Stimulated activated CD4-positive, alpha-beta T cell treated with anti-CD3 and anti-CD28 coated beads, Interleukin-4, amount 100 ng/mL, for 24 hours (primary cell): ENCODE measurements around the gene MTF2.
A peak's percentile ranks its signal among the peaks of the same experiment; 100 is the strongest.
"Not testable (repeated sequence)": the region's sequence is repeated elsewhere in the genome, so short reads cannot be mapped to it uniquely, and the experiment has no call there.

Source experiments
- DNase-seq: peaks from one replicate; pipeline ENCODE4 v3.0.0-alpha.2; 2020

MTF2 gene

GRCh38 chr1:93143769-93144168, 64.7 kb downstream of the MTF2 start:
- DNase-seq, result no peak

GRCh38 chr1:93148001-93148400, 68.9 kb downstream of the MTF2 start:
- DNase-seq, result no peak

GRCh38 chr1:93150729-93151128, 71.6 kb downstream of the MTF2 start:
- DNase-seq, result no peak

GRCh38 chr1:93151474-93151873, 72.4 kb downstream of the MTF2 start:
- no peak for DNase-seq

- DNase-seq, result no peak
These were observed 73.8 kb downstream of the MTF2 start for GRCh38 chr1:93152835-93153234.

GRCh38 chr1:93154898-93155297, 75.8 kb downstream of the MTF2 start:
- DNase-seq, result no peak

GRCh38 chr1:93155335-93155734, 76.3 kb downstream of the MTF2 start:
- DNase-seq, result no peak

- DNase-seq, result no peak
These were observed 80.3 kb downstream of the MTF2 start for GRCh38 chr1:93159337-93159736.

GRCh38 chr1:93163314-93163713, 84.2 kb downstream of the MTF2 start:
- DNase-seq, result not testable (repeated sequence)

GRCh38 chr1:93164816-93165215, 85.7 kb downstream of the MTF2 start:
- no peak for DNase-seq

GRCh38 chr1:93165895-93166294, 86.8 kb downstream of the MTF2 start:
- DNase-seq, result not testable (repeated sequence)

- DNase-seq, result no peak
These were observed 87.9 kb downstream of the MTF2 start for GRCh38 chr1:93167006-93167405.

GRCh38 chr1:93170141-93170678, 91.1 kb downstream of the MTF2 start:
- DNase-seq, result not testable (repeated sequence)

- no peak for DNase-seq
These were observed 92.5 kb downstream of the MTF2 start for GRCh38 chr1:93171549-93172034.

GRCh38 chr1:93172778-93173177, 93.7 kb downstream of the MTF2 start:
- no peak for DNase-seq

- not testable (repeated sequence) for DNase-seq
These were observed 95.6 kb downstream of the MTF2 start for GRCh38 chr1:93174638-93175037.

GRCh38 chr1:93177991-93178390, 98.9 kb downstream of the MTF2 start:
- DNase-seq, result no peak

GRCh38 chr1:93178418-93178817, 99.3 kb downstream of the MTF2 start:
- no peak for DNase-seq

GRCh38 chr1:93179886-93180722, 101.0 kb downstream of the MTF2 start, which contains the start of gene TMED5:
Gene TMED5 (minus strand): TSS chr1:93180413. CDS start chr1:93180242, 171 bp downstream.
- DNase-seq, result peak; percentile 95

GRCh38 chr1:93180723-93181613, 101.9 kb downstream of the MTF2 start, which contains the start of gene CCDC18:
Gene CCDC18 (plus strand): TSS chr1:93180724. CDS start chr1:93183362, 2,638 bp downstream.
- DNase-seq, result peak; percentile 56

GRCh38 chr1:93186667-93187066, 107.6 kb downstream of the MTF2 start:
- no peak for DNase-seq
